H9 (cell line): Measurements from ENCODE around the gene TLX1. TPM values are rescaled to one million over a fixed set of nuclear protein-coding genes. Genes with fewer than 3 reads are reported as not detected.

Experiments
- DNase-seq: peaks from one replicate; pipeline ENCODE4 v3.0.0-alpha.2; 2017
- H2AFZ ChIP-seq: one replicate; pipeline ENCODE4 v1.6.1; 2013; ENCODE audit warnings: mild to moderate bottlenecking, low read length, control low read depth, moderate library complexity
- H2AK5ac ChIP-seq: 2 replicates; pipeline ENCODE4 v1.6.1; 2013; ENCODE audit warnings: low read length, control low read depth, mixed read lengths; ENCODE audit not compliant: insufficient read length
- H2BK120ac ChIP-seq: one replicate; pipeline ENCODE4 v1.6.1; 2013; ENCODE audit warnings: low read depth, mild to moderate bottlenecking, low read length, control low read depth, inconsistent platforms; ENCODE audit not compliant: poor library complexity, severe bottlenecking
- H2BK12ac ChIP-seq: 2 replicates; pipeline ENCODE4 v1.6.1; 2013; ENCODE audit warnings: low read length, control low read depth, mixed read lengths, low read depth; ENCODE audit not compliant: insufficient read length
- H2BK15ac ChIP-seq: 2 replicates; pipeline ENCODE4 v1.6.1; 2013; ENCODE audit warnings: low read depth, low read length, control low read depth
- H2BK20ac ChIP-seq: one replicate; pipeline ENCODE4 v1.6.1; 2013; ENCODE audit warnings: low read depth, mild to moderate bottlenecking, low read length, control low read depth, inconsistent platforms; ENCODE audit not compliant: poor library complexity, severe bottlenecking
- H2BK5ac ChIP-seq: 2 replicates; pipeline ENCODE4 v1.6.1; 2013; ENCODE audit warnings: low read length, control low read depth, mixed read lengths; ENCODE audit not compliant: insufficient read length
- H3K14ac ChIP-seq: 2 replicates; pipeline ENCODE4 v1.6.1; 2013; ENCODE audit warnings: low read length, control low read depth; ENCODE audit not compliant: insufficient read depth
- H3K18ac ChIP-seq: 2 replicates; pipeline ENCODE4 v1.6.1; 2013; ENCODE audit warnings: low read depth, mild to moderate bottlenecking, mixed read lengths, low read length, control low read depth; ENCODE audit not compliant: insufficient read length
- H3K23ac ChIP-seq: 2 replicates; pipeline ENCODE4 v1.6.1; 2013; ENCODE audit warnings: low read length, control low read depth, mixed read lengths, low read depth; ENCODE audit not compliant: insufficient read length
- H3K23me2 ChIP-seq: 2 replicates; pipeline ENCODE4 v1.6.1; 2013; ENCODE audit warnings: low read depth, mild to moderate bottlenecking, mixed read lengths, low read length, control low read depth; ENCODE audit not compliant: insufficient read length, poor library complexity, severe bottlenecking
- H3K27ac ChIP-seq: 2 replicates; pipeline ENCODE4 v1.5.1; 2013; ENCODE audit warnings: low read length, control low read depth, mixed read lengths, low read depth; ENCODE audit not compliant: insufficient read length
- H3K27me3 ChIP-seq: 2 replicates; pipeline ENCODE4 v1.6.1; 2013; ENCODE audit warnings: low read length, control low read depth, inconsistent platforms; ENCODE audit not compliant: insufficient read depth
- H3K4ac ChIP-seq: 2 replicates; pipeline ENCODE4 v1.6.1; 2013; ENCODE audit warnings: low read depth, mild to moderate bottlenecking, control low read depth, inconsistent platforms, low read length, moderate library complexity
- H3K4me1 ChIP-seq: 2 replicates; pipeline ENCODE4 v1.6.1; 2013; ENCODE audit warnings: low read length, control low read depth, inconsistent platforms; ENCODE audit not compliant: insufficient read depth
- H3K4me2 ChIP-seq: 2 replicates; pipeline ENCODE4 v1.6.1; 2013; ENCODE audit warnings: low read length, control low read depth, mixed read lengths; ENCODE audit not compliant: insufficient read length, insufficient read depth
- H3K56ac ChIP-seq: 2 replicates; pipeline ENCODE4 v1.6.1; 2013; ENCODE audit warnings: low read depth, mild to moderate bottlenecking, mixed read lengths, low read length, control low read depth; ENCODE audit not compliant: insufficient read length
- H3K79me1 ChIP-seq: 2 replicates; pipeline ENCODE4 v1.6.1; 2013; ENCODE audit warnings: low read depth, mild to moderate bottlenecking, moderate library complexity, low read length, control low read depth, inconsistent platforms; ENCODE audit not compliant: insufficient read depth, poor library complexity, severe bottlenecking
- H3K79me2 ChIP-seq: 2 replicates; pipeline ENCODE4 v1.6.1; 2013; ENCODE audit warnings: low read length, control low read depth, inconsistent platforms; ENCODE audit not compliant: insufficient read depth
- H3K9ac ChIP-seq: 2 replicates; pipeline ENCODE4 v1.6.1; 2013; ENCODE audit warnings: low read length, control low read depth, mixed read lengths; ENCODE audit not compliant: insufficient read length; ENCODE audit errors: extremely low read depth
- H3K9me3 ChIP-seq: one replicate; pipeline ENCODE4 v1.6.1; 2013; ENCODE audit warnings: low read depth, low read length, inconsistent platforms; ENCODE audit not compliant: control insufficient read depth
- H3T11ph ChIP-seq: one replicate; pipeline ENCODE4 v1.6.1; 2013; ENCODE audit warnings: mild to moderate bottlenecking, low read length, control low read depth, inconsistent platforms
- H4K20me1 ChIP-seq: one replicate; pipeline ENCODE4 v1.6.1; 2013; ENCODE audit not compliant: control insufficient read depth, insufficient read length, insufficient read depth
- H4K5ac ChIP-seq: 2 replicates; pipeline ENCODE4 v1.6.1; 2013; ENCODE audit warnings: low read depth, mild to moderate bottlenecking, mixed read lengths, low read length, control low read depth; ENCODE audit not compliant: insufficient read length
- H4K8ac ChIP-seq: replicated peaks from 2 replicates; pipeline ENCODE4 v1.6.1; 2013; ENCODE audit warnings: low read length, control low read depth, mixed read lengths, low read depth; ENCODE audit not compliant: insufficient read length
- H4K91ac ChIP-seq: 2 replicates; pipeline ENCODE4 v1.6.1; 2013; ENCODE audit warnings: low read depth, mild to moderate bottlenecking, moderate library complexity, mixed read lengths, low read length, control low read depth; ENCODE audit not compliant: insufficient read length
- H3K27ac Mint-ChIP-seq, 3 experiments: 2 replicates in 2 of 3; 3 replicates in 1 of 3; pipeline ENCODE4 v1.8.0; 2020 to 2021; ENCODE audit warnings: mixed read lengths in 3 of 3, mild to moderate bottlenecking in 1 of 3, moderate library complexity in 1 of 3
- H3K27me3 Mint-ChIP-seq: 2 replicates; pipeline ENCODE4 v1.8.0; 2021; ENCODE audit warnings: low read depth, mild to moderate bottlenecking, moderate library complexity, mixed read lengths
- H3K36me3 Mint-ChIP-seq, 3 experiments: 2 replicates in 2 of 3; 3 replicates in 1 of 3; pipeline ENCODE4 v1.8.0; 2020 to 2021; ENCODE audit warnings: low read depth in 3 of 3, mixed read lengths in 3 of 3; ENCODE audit not compliant: insufficient read depth in 1 of 3
- H3K4me1 Mint-ChIP-seq, 2 experiments: 2 replicates each; pipeline ENCODE4 v1.8.0; 2020; ENCODE audit warnings: mixed read lengths in 2 of 2
- H3K4me3 Mint-ChIP-seq, 2 experiments: 2 replicates in 1 of 2; 3 replicates in 1 of 2; pipeline ENCODE4 v1.8.0; 2020 to 2021; ENCODE audit warnings: mild to moderate bottlenecking in 2 of 2, mixed read lengths in 2 of 2, moderate library complexity in 1 of 2
- H3K9me3 Mint-ChIP-seq, 2 experiments: 2 replicates in 1 of 2; 3 replicates in 1 of 2; pipeline ENCODE4 v1.8.0; 2020; ENCODE audit warnings: mild to moderate bottlenecking in 2 of 2, mixed read lengths in 2 of 2, moderate library complexity in 1 of 2
- CTCF ChIP-seq: fragments of 200-600 bp; sonication (generic); conservative IDR thresholded peaks from 3 replicates; pipeline ENCODE4 v1.8.0; 2021; ENCODE audit warnings: antibody characterized with exemption, mild to moderate bottlenecking
- WGBS: extraction: QIAGEN DNeasy Blood & Tissue Kit; methylation state at CpG from one replicate; pipeline ENCODE4 v1.1.7; 2013; ENCODE audit warnings: missing lambda C conversion rate, low lambda C conversion rate, mixed read lengths; ENCODE audit not compliant: insufficient read length; ENCODE audit errors: extremely low coverage; 5-methylcytosine and 5-hydroxymethylcytosine counted together
- total RNA-seq: library from RNA; stranded (reverse); gene quantifications from 2 replicates; pipeline ENCODE4 v1.2.1, GENCODE V29; 2021

TLX1 gene
- total RNA-seq, 1 experiment from 2014 or later: not detected

DNA sequence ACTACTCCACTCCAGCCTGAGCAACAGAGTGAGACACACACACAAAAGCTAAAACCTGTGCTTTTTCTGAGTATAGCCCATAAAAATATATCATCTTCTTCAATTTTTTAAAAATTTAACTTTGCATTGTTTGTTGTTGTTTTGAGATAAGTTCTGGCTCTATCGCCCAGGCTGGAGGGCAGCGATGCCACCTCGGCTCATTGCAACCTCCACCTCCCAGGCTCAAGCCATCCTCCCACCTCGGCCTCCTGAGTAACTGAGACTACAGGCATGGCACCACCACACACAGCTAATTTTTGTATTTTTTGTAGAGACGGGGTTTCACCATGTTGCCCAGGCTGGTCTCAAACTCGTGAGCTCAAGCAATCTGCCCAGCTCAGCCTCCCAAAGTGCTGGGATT, 14.3 kb upstream of the TLX1 start:
- WGBS: no CpG with 5 or more reads among the region's 6 CpGs
- H3K79me2 ChIP-seq: no peaks in the 10 kb centered on the region
- no peak overlapping the region for H3K56ac ChIP-seq
- H2AK5ac ChIP-seq: no peak overlapping the region
- H3K23ac ChIP-seq: no peak overlapping the region
- H4K5ac ChIP-seq: no peak overlapping the region
- no peak overlapping the region for H3T11ph ChIP-seq
- no peak overlapping the region for H2BK20ac ChIP-seq
- H3K18ac ChIP-seq: no peak overlapping the region
- no peak overlapping the region for H2BK12ac ChIP-seq
- no peak for TF ChIP-seq CTCF
- H4K91ac ChIP-seq: no peak overlapping the region
- H3K9me3 Mint-ChIP-seq: peaks cover 0 to 1% of the 10 kb centered on the region in 2 experiments; a peak in 1 of 5 replicates
- no peaks in the 10 kb centered on the region for H3K9me3 ChIP-seq
- H3K27me3 ChIP-seq: peaks cover 33% of the 10 kb centered on the region
- peaks cover 5 to 25% of the 10 kb centered on the region in 2 experiments for H3K4me1 Mint-ChIP-seq
- no peak overlapping the region for H2BK120ac ChIP-seq
- DNase-seq: no peak
- no peak overlapping the region for H3K27ac Mint-ChIP-seq
- H3K27me3 Mint-ChIP-seq: peaks cover 91% of the 10 kb centered on the region
- no peak overlapping the region for H3K4me2 ChIP-seq
- no peak overlapping the region for H2BK15ac ChIP-seq
- no peak overlapping the region for H2AFZ ChIP-seq
- H3K9ac ChIP-seq: no peak overlapping the region
- no peaks in the 10 kb centered on the region for H3K36me3 Mint-ChIP-seq
- H2BK5ac ChIP-seq: no peak overlapping the region
- H3K4me1 ChIP-seq: no peaks in the 10 kb centered on the region
- H3K4me3 Mint-ChIP-seq: no peak overlapping the region
- no peak overlapping the region for H3K4ac ChIP-seq
- no peaks in the 10 kb centered on the region for H3K23me2 ChIP-seq
- no peak overlapping the region for H3K14ac ChIP-seq
- no peak overlapping the region for H4K8ac ChIP-seq
- no peaks in the 10 kb centered on the region for H4K20me1 ChIP-seq
- no peak overlapping the region for H3K27ac ChIP-seq
- H3K79me1 ChIP-seq: no peaks in the 10 kb centered on the region
